PFSK-1 (cell line): ENCODE measurements around the gene C1orf159.

Experiments used
- FOXP2 ChIP-seq: optimal IDR thresholded peaks from 2 replicates; pipeline ENCODE3; 2011; ENCODE audit warnings: borderline replicate concordance, control low read depth, inconsistent platforms; ENCODE audit not compliant: insufficient read depth; ENCODE audit errors: extremely low read length, extremely low read depth
- POLR2AphosphoS5 ChIP-seq: IDR thresholded peaks from 2 replicates; pipeline ENCODE4 v1.6.1; 2012; ENCODE audit warnings: low read depth, mild to moderate bottlenecking, control low read depth, low read length, moderate library complexity
- REST ChIP-seq, 2 experiments: IDR thresholded peaks; 2 replicates each; pipeline versions ENCODE4 v1.6.1 to v1.8.0; 2011 to 2012; ENCODE audit warnings: low read depth in 2 of 2, low read length in 2 of 2, control low read depth in 1 of 2, inconsistent platforms in 1 of 2, mild to moderate bottlenecking in 1 of 2, moderate library complexity in 1 of 2; ENCODE audit not compliant: insufficient read depth in 1 of 2
- SIN3A ChIP-seq: IDR thresholded peaks from 2 replicates; pipeline ENCODE4 v1.6.1; 2012; ENCODE audit warnings: mild to moderate bottlenecking, low read length, moderate library complexity, borderline replicate concordance; ENCODE audit not compliant: insufficient read depth
- TAF1 ChIP-seq: IDR thresholded peaks from 2 replicates; pipeline ENCODE4 v1.6.1; 2012; ENCODE audit warnings: low read length, control low read depth, borderline replicate concordance; ENCODE audit not compliant: insufficient read depth

C1orf159 gene

GRCh38 chr1:1162597-1163537 is 47.0 kb upstream of the C1orf159 start:
- TF ChIP-seq SIN3A, result no peak
- no peak for TF ChIP-seq REST (IDR thresholded peaks at IDR 0.05; ENCODE audit: insufficient read depth in 1 of 2, low read depth in 2 of 2, low read length in 2 of 2)
- TF ChIP-seq FOXP2, result no peak
- no peak for TF ChIP-seq TAF1
- no peak for TF ChIP-seq POLR2AphosphoS5

GRCh38 chr1:1161683-1162079 is 45.8 kb upstream of the C1orf159 start:
- TF ChIP-seq TAF1, result no peak
- TF ChIP-seq FOXP2, result no peak
- TF ChIP-seq POLR2AphosphoS5, result no peak
- no peak for TF ChIP-seq SIN3A
- TF ChIP-seq REST (IDR thresholded peaks at IDR 0.05; ENCODE audit: insufficient read depth in 1 of 2, low read depth in 2 of 2, low read length in 2 of 2), result no peak

GRCh38 chr1:1161078-1161682 is 45.3 kb upstream of the C1orf159 start:
- TF ChIP-seq REST (IDR thresholded peaks at IDR 0.05; ENCODE audit: insufficient read depth in 1 of 2, low read depth in 2 of 2, low read length in 2 of 2) (no peak), POLR2AphosphoS5 (no peak), SIN3A (no peak), FOXP2 (no peak), TAF1 (no peak)

GRCh38 chr1:1160281-1160930 is 44.5 kb upstream of the C1orf159 start:
- TF ChIP-seq POLR2AphosphoS5 (no peak), FOXP2 (no peak), REST (IDR thresholded peaks at IDR 0.05; ENCODE audit: insufficient read depth in 1 of 2, low read depth in 2 of 2, low read length in 2 of 2) (no peak), SIN3A (no peak), TAF1 (no peak)
